Activated CD8-positive, alpha-beta memory T cell treated with anti-CD3 and anti-CD28 coated beads for 4 hours (primary cell): ENCODE measurements around the gene SPSB1.

Experiments
- DNase-seq, 2 donors: peaks; one replicate each; pipeline ENCODE4 v3.0.0-alpha.2; 2020; ENCODE audit warnings: low read depth in 2 of 2

The SPSB1 gene

DNA sequence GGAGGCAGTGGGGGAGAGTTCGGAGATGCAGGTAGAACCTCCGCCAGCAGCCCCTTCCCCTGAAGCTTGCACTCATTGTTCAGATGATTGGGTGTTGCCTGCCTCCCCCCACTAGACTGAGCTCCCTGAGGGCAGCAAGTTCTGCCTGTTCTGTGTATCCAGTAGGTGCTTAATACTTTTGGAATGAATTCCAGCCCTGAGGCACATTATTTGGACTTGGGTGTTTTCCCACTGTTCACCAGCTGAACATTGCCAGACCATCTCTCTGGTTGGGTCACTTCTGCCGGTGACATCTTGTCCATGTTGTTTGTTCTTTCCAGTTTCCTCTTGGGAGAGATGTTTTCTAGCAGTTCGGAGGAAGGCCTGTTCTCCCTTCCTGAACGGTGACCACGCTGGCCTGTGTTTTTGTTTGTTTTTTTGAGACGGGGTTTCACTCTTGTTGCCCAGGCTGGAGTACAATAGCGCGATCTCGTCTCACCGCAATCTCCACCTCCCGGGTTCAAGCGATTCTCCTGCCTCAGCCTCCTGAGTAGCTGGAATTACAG, 48.7 kb downstream of the SPSB1 start:
- no peak for DNase-seq

DNA sequence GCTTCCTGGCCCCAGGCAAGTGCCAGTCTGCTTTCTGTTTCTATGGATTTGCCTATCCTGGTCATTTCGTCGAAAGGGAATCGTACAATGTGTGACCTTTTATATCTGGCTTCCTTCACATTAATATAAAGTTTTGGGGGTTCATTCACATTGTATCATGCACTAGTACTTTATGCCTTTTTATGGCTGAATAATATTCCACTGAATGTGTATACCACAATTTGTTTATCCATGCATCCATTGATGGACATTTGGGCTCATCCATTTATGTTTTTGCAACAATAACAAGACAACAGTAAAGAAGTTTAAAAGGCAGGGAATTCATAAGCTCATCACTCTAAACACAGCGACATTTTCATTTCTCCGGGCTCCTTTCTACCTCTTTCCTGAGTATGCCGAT, 50.6 kb downstream of the SPSB1 start:
- no peak for DNase-seq

DNA sequence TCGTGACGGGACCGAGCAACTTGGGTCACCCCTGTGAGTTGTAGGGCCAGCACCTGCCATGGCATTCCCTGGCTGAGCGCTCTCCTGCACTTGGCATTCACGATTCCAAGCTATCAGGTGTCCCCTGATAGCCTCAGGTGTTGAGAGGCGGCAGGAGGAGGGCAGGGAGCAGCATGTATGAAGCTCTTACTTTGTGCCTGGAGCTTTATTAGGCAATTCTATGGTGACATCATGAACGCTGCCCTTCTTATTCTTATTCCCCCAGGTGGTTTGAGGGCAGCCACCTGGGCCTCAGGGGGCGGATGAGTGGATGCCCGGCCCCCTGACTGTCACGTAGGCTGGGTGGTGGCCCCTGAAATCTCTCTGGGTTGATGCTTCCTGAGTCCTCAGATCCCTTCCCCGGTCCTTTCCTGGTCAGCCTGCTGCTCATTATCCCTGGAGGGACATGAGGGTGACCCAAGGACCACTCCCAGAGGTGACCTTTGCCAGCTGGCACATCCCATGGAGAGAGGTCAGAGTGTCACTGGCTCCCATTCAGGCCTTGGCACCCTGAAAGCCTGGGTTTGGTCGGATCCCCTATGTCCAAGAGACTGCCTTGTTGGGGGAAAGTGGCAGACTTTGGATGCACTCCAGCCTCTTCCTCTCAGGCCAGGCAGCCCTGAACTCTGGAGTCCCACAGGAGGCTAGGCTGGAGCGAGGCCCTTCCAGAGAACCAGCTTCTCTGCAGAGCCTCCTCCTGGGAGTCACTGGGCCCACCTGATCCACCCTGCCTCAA, 51.9 kb downstream of the SPSB1 start:
- DNase-seq, result no peak

DNA sequence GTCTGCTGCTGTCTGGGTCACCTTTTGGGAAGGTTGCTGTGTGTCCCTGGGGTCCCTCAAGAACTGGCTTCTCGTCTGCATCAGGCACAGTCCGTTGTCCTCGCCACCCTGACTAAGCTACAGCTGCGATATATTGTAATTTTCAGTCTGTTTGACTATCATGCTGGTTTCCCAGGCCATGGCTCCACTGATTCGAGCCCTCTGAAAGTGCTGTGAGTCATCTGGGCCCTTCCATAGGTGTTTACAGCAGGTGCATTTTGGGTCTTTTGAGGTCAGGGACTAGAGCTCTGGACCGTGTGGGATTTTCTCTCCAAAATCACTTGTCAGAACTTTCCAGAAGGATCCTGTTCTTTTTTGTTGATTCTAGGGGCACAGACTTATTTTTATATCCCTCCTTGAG, 52.8 kb downstream of the SPSB1 start:
- DNase-seq, result no peak

DNA sequence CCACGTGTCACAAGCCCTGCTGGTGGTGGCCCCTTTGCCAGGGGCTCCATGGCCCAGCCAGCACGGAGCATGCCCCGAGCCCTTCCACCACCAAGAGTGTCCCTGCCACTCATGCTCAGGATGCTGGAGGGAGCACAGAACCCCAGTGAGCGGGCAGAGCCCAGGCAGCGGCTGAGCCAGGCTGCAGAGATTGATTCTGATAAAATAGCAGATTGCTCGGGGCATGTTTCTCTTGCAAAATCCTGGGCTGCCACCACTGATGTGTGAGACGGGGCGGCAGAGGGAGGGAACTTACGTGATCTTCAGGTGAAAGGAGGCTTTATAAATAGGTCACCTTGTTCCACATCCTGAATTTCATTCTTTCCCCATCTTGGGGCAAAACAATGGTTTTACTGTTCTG, 53.2 kb downstream of the SPSB1 start:
- DNase-seq, result no peak

DNA sequence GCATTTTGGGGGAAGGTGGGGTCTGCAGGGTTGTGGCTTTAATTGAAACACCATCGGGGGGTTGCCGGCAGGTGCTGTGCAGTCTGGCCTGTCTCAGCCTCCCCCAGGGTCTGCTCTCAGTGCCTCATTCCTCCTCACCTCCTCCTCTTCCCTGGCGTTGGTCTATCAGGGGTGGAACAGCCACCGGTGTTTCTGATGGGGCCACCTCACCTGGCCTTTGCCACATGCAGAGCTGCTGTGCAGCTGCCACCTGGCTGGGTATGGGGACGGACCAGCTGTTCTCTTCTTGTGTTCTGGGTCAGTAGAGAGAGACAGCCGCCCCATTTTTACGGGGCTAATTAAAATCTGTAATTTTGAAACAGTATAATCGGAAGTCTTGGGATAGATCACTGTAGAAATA, 53.9 kb downstream of the SPSB1 start:
- no peak for DNase-seq

DNA sequence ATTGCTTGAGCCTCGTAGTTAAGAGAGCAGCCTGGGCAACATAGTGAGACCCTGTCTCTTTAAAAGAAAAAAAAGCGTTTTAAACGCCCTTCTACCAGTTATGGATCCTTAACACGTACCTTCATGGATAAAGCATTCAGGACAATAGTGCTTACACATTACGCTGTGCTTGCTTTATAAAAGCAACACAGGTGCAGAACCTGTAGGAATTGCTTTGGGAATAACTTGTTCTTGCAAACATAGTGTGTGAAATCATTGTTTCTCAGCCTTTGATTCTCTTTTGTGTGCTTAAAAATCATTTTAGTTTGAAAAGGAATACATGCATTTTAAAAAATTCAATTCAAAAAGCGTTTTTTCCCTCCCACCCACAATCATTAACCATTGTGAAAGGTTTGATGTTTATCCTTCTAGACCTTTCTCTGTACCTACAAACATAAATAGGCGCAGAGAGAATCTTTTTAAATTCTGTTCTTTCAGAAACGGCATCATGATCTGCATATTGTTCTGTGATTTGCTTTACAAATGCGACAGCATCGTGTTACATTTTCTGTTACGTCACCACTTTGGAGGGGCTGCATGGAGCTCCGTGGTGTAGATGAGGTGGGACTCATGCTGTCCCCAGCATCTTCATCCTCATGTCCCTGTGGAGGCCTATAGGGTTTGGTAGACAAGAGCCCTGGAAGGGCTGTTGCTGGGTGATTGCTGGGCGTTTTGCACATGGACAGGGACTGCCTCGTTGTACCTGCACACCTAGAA, 54.6 kb downstream of the SPSB1 start:
- DNase-seq, result no peak

DNA sequence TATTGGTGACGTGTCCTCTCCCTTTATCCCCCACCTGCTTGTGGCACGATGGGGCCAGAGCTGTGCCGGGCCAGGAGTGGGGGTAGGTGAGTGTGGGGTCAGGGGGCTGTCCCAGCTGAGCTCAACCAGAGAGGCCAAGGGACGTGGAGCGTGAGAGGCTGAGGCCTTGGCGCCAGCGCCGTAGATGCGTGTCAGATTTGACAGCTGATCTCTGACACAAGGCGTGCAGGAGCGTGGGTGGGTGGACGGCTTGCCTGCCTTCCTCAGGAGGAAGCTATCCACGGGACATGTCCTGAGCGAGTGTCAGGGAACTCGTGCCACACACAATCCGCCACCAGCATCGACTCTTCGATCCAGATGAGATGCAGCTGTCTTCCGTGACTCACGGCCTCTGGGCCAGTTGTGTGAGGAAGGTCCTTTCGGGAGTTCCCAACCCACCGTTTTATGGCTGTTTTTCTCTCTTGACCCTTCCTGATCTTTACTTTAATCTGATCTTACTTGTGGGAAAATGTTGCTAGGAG, 56.7 kb downstream of the SPSB1 start:
- DNase-seq, result no peak

DNA sequence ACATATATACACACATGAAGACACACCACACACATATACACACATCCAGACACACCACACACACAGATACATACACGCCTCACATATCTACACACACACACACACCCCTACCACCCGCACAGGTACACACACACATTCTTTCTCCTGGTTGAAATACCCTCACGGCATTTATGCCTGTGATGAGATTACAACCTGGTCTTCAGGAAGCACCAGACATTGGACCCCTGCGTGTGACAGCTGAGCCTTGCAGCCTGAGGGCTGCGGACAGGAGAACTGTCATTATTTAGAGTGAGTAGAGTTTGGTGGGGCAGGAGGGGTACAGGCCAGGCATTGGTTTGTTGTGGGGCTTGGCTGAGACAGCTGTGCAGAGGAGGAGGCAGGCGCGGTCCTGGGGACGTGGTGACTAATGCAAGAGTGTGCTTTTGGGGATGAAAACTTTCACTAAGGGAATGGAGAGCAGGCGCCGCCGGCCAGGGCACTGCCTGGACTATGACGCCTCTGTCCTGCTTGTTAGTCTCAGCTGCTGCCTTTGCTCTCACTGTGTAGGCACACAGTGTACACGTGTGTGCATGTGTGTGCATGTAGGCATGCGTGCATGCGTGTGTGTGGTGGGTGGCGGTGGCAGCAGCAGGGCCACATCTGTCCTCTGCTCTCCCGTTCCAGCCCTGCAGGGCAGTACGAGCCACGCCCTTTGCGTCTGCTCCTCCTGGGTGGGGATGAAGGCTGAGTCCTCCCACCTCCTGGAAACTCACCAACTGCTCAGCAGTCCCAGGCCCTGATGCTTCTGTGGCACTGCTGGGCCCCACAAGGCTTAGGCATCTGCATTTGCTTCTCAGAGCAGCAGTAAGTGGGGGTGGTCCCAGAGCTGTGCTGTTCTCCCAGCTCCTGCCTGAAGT, 57.6 kb downstream of the SPSB1 start:
- no peak for DNase-seq

DNA sequence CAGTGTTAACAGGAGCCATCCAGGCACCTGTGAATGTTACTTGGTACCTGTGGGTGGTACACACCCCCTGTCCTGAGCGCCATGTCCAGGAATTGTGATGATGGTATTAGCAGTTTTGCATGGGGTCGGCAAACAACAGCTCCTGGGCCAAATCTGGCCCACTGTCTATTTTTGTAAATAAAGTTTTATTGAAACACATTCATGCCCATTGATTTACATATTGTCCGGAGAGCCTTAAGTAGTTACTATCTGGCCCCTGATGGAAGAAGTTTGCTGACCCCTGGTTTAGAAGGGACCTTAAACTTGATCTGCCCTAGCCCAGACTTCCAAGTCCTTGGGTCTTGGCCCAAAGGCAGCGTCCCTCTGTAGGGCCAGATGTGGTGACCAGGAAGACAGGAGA, 58.3 kb downstream of the SPSB1 start:
- DNase-seq, result no peak

DNA sequence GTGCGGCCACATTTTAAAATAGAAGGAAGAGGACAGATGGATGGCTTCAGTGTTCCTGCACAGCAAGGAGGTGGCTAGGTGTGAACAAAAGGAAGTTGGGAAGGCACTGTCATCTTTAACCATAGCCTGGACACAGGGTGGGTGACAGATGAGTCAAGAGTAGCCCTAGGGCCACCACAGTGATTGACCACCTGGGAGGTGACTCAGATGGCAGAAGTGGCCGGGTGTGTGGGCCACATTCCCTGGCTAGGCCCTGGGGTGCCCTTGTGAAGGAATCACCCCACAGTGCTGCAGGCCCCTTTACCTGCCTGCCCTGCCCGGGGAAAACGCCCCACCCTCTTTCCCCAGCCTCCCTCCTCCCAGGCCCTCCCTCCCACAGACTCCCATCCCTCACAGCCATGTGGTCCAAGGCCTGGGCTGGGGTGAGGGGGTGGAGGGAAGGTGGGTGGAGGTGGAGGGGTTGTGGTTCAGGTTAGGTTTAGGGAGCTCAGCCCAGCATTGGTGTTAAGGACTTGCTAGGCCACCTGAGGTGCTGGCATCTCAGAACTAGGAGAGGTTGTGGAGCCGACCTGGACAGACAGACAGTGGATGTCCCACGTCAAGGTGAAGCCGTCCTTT, 59.1 kb downstream of the SPSB1 start:
- DNase-seq, result no peak

DNA sequence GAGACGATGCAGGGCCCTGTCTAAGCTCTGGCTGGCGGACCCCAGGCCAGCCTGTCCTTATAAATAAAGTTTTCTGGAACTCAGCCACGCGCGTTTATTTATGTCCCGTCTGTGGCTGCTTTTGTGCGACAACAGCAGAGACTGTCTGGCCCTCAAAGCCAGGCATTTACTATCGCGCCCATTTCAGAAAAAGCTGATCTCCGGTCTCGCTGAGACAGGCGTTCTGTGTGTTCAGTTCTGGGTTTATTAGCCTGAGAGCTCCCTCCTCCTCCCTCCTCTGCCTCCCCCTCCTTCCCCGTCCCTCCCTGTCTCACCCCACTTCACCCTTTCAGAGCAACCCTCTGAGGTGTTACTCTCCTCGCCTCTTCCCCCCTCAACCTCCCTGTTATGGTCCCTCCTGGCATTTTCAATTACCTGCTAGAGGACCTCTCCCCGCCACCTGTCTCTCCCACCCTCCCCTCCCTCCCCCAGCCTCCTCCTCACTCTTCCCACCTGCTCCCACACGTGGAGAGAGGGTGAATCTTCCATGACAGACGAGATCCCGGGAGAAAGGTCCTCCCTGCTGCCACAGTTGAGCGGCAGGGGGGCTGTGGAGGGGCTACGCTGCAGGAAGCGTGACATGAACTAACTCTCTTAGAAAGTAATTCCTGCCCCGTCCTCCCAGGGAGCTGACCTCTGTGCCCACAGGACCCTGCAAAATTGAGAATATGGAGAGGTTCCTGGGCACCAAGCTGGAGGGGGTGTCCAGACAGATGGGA, 59.9 kb downstream of the SPSB1 start:
- no peak for DNase-seq

DNA sequence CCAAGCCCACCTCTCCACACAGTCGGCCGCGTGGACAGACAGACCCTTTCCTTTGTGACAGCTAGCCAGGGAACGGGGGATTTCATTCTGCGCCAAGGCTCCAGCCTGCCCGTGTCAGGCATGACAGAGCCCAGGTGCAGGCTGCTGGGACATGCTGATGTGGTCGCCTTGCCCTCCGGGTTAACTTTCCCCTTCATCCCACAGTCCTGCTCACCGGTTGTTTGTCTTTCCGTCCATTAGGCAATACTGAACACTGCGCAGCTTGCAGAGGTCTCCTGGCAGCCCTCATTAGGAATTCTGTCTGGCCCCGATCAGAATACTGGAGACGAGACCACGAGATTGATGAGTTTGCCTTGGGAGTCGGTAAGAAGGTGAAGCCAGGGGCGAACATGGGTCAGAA, 62.8 kb downstream of the SPSB1 start:
- no peak for DNase-seq

DNA sequence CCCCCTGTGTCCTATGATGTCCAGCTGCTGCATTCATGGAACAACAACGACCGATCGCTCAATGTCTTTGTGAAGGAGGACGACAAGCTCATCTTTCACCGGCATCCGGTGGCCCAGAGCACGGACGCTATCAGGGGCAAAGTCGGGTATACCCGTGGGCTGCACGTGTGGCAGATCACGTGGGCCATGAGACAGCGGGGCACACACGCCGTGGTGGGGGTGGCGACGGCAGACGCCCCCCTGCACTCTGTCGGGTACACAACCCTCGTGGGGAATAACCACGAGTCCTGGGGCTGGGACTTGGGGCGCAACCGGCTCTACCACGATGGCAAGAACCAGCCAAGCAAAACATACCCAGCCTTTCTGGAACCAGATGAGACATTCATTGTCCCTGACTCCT, 63.3 kb downstream of the SPSB1 start:
- DNase-seq, result no peak

DNA sequence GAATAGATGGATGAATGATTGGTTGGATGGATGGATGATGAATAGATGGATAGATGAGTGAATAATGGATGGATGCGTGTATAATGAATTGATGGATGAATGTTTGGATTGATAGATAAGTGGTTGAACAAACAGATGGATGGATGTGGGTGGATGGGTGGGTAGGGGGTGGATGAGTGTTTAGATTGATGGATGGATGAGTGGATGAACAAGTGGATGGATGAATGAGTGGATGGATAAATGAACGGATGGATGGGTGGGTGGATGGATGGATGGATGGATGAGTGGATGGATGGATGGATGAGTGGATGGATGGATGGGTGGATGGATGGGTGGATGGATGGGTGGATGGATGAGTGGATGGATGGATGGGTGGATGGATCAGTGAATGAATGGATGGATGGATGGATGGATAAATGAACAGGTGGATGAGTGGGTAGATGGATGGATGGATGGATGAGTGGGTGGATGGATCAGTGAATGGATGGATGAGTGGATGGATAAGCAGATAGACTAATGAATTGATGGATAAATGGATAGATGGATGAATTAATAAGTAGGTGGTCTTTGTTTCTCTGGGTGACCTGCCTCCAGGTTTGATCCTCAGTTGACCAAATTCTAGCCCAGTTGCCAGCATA, 64.3 kb downstream of the SPSB1 start:
- no peak for DNase-seq

DNA sequence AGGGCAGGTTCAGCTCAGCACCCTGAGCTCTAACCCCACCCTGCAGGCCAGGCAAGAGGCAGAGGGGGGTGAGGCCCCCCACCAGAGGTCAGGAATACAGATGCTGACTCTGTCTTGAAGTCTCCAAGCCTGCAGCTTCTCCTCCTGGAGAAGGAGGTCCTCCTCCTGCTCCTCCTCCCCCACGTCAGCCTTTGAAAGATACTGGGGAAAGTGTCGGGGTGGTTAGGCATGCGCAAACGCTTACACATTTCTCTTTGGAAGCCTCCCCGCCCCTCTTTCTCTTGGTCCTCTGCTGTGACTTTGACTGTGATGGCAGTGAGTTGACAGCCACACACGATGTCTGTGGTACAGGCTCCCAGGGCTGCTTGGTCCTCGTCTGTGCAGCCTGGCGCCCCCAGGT, 65.3 kb downstream of the SPSB1 start:
- no peak for DNase-seq

DNA sequence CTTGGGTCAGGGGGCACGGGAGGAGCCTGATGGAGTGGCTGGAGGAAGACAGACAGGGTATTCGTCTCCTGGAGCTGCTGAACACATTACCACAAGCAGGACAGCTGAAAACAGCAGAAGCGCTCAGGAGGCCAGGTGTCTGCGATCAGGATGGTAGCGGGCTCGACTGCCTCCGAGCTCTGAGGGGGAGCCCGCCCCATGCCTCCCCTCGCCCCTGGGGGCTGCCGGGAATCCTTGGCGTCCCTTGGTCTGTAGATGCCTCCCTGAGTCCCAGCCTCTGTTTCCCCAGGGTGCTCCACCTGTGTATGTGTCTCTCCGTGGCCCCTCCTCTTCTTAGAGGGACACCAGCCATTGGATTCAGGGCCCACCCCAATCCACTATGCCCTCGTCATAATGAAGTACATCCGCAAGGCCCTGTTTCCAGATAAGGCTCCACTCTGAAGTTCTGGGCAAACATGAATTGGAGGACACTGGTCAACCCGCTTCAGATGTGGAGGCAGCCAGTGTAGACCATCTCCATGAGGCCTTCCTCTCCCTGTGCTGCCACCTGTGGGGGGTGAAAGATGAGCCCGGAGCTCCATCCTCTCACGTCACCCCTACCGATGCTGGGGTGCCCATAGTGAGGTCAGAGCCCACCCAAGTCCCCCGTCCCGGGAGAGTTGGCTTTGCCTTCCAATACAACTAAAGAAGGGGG, 67.8 kb downstream of the SPSB1 start:
- no peak for DNase-seq

DNA sequence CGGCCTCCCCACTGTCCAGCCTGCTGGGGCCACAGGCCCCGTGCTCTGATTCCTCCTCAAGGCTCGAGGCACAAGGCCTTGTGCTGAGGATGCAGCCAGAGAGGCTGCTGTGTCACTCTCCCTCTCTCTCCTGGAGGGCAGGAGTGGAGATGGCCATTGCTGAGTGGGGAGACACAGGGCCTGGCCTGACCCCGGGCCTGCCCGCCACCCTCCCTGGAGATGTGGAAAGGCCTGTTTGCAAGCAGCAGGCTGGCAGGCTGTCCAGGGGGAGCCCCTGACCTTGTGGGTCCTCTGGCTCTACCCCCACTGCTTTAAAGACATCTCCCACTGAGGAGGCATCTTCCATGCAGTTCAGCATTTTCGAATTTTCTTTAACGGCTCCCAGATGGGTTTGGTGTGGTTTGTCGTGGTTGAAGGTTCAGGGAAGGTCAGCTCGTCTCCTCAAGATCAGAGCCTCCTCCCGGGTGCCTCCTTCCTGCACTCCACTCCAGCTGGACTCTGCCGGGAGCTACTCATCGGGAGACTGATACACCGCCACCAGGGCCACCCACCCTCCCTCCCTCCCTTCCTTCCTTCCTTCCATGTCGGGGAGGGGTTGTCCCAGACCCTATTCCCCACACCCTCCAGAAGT, 69.1 kb downstream of the SPSB1 start:
- DNase-seq, result no peak

DNA sequence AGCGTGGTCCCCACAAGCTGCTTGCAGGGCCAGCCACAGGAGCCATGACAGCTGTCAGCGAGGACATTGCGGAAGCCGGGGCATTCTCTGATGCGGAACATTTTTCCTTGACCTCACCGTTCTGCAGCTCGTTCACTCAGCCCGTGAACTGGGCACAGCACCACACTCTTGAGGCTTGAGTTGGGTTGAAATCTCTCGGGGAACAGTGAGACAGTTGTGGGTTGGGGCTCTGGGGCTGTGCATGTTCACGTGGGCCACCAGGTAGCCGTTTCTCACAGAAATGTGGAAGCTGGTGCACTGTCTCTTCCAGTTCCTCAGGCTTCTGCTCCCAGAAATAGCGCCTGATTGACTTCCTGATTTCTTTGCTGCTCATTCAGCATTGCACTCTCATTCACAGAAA, 69.8 kb downstream of the SPSB1 start:
- no peak for DNase-seq
